HepG2 (cell line): ENCODE data around the gene DUSP8.
"Not testable (repeated sequence)": the region's sequence is repeated elsewhere in the genome, so short reads cannot be mapped to it uniquely, and the experiment has no call there.

ENCODE experiments used
- FOXK2 ChIP-seq: fragments of 450-650 bp; IDR thresholded peaks from 2 replicates; pipeline ENCODE4 v1.6.1; 2016
- GABPA ChIP-seq, 2 experiments: IDR thresholded peaks; 2 replicates each; pipeline ENCODE4 v1.6.1; 2011 to 2016; ENCODE audit warnings: low read depth in 2 of 2, low read length in 1 of 2, missing biosample characterization in 1 of 2, missing genetic modification characterization in 1 of 2
- HIC2 ChIP-seq: sonication (generic); formaldehyde crosslinking; IDR thresholded peaks from 2 replicates; pipeline ENCODE4 v1.9.0; 2022; ENCODE audit warnings: low read depth, missing genetic modification reagents
- MEIS1 ChIP-seq: sonication (generic); formaldehyde crosslinking; IDR thresholded peaks from 2 replicates; pipeline ENCODE4 v1.9.0; 2021; ENCODE audit warnings: mild to moderate bottlenecking, missing genetic modification reagents, moderate library complexity, borderline replicate concordance
- POLR2AphosphoS5 ChIP-seq: IDR thresholded peaks from 2 replicates; pipeline ENCODE4 v1.6.1; 2012; ENCODE audit warnings: low read depth, low read length
- SIN3B ChIP-seq: fragments of 150-350 bp; IDR thresholded peaks from 2 replicates; pipeline ENCODE4 v1.6.1; 2014; ENCODE audit warnings: low read length
- SOX13 ChIP-seq, 3 experiments: fragments of 450-650 bp in 1 of 3; sonication (generic) in 1 of 3; formaldehyde crosslinking in 1 of 3; IDR thresholded peaks in 2 of 3; conservative IDR thresholded peaks in 1 of 3; 2 replicates each; pipeline versions ENCODE4 v1.5.0 to v1.6.1; 2016 to 2020; ENCODE audit warnings: antibody characterized with exemption in 1 of 3, mild to moderate bottlenecking in 1 of 3, missing compliant biosample characterization in 1 of 3, missing genetic modification reagents in 1 of 3, moderate library complexity in 1 of 3
- ZFX ChIP-seq: sonication (generic); formaldehyde crosslinking; IDR thresholded peaks from 2 replicates; pipeline ENCODE4 v1.4.0; 2020; ENCODE audit warnings: mild to moderate bottlenecking, low read depth, missing genetic modification reagents, moderate library complexity
- ZNF253 ChIP-seq: sonication (generic); formaldehyde crosslinking; IDR thresholded peaks from 2 replicates; pipeline ENCODE4 v1.8.0; 2022; ENCODE audit warnings: mild to moderate bottlenecking, missing genetic modification reagents, borderline replicate concordance
- ZNF318 ChIP-seq: sonication (generic); formaldehyde crosslinking; IDR thresholded peaks from 2 replicates; pipeline ENCODE4 v1.4.0; 2020; ENCODE audit warnings: mild to moderate bottlenecking, missing genetic modification reagents
- TF ChIP-seq, protein P1 (sequence below): conservative IDR thresholded peaks from 2 replicates; pipeline ENCODE4 v1.6.1; 2018; ENCODE audit warnings: missing genetic modification reagents
- TF ChIP-seq, protein P2 (sequence below): sonication (generic); formaldehyde crosslinking; IDR thresholded peaks from 2 replicates; pipeline ENCODE4 v1.8.0; 2022; ENCODE audit warnings: missing genetic modification reagents, mild to moderate bottlenecking, moderate library complexity, borderline replicate concordance
- TF ChIP-seq, protein P3 (sequence below): sonication (generic); formaldehyde crosslinking; IDR thresholded peaks from 2 replicates; pipeline ENCODE4 v1.5.0; 2020; ENCODE audit warnings: mild to moderate bottlenecking, missing genetic modification reagents, moderate library complexity
- TF ChIP-seq, protein P4 (sequence below): sonication (generic); formaldehyde crosslinking; IDR thresholded peaks from 2 replicates; pipeline ENCODE4 v1.4.0; 2020; ENCODE audit warnings: missing genetic modification reagents

DNA sequence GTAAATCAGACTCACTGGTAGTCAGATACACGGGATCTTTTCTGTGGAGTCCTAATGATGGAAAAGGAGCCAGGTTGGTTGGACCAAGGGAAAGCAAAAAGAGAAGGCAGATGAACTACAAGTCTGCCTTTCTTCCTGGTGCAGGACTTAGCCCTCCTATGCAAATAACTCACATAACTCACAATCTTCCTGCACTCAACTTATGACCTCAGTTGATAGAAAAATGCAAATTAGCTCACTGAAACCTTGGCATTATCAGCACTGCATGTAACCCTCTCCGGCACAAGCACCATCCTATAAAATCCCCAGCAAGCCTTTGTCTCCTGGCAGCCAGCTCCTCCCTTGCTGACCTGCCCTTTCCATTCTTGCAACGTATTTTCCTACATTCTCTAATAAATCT, 29.6 kb upstream of the DUSP8 start:
- TF ChIP-seq, protein P1, sequence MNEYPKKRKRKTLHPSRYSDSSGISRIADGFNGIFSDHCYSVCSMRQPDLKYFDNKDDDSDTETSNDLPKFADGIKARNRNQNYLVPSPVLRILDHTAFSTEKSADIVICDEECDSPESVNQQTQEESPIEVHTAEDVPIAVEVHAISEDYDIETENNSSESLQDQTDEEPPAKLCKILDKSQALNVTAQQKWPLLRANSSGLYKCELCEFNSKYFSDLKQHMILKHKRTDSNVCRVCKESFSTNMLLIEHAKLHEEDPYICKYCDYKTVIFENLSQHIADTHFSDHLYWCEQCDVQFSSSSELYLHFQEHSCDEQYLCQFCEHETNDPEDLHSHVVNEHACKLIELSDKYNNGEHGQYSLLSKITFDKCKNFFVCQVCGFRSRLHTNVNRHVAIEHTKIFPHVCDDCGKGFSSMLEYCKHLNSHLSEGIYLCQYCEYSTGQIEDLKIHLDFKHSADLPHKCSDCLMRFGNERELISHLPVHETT, result not testable (repeated sequence)
- TF ChIP-seq, protein P2, sequence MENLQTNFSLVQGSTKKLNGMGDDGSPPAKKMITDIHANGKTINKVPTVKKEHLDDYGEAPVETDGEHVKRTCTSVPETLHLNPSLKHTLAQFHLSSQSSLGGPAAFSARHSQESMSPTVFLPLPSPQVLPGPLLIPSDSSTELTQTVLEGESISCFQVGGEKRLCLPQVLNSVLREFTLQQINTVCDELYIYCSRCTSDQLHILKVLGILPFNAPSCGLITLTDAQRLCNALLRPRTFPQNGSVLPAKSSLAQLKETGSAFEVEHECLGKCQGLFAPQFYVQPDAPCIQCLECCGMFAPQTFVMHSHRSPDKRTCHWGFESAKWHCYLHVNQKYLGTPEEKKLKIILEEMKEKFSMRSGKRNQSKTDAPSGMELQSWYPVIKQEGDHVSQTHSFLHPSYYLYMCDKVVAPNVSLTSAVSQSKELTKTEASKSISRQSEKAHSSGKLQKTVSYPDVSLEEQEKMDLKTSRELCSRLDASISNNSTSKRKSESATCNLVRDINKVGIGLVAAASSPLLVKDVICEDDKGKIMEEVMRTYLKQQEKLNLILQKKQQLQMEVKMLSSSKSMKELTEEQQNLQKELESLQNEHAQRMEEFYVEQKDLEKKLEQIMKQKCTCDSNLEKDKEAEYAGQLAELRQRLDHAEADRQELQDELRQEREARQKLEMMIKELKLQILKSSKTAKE (CRISPR knock-in tag), result not testable (repeated sequence)
- not testable (repeated sequence) for TF ChIP-seq HIC2 (CRISPR knock-in tag); MEIS1 (CRISPR knock-in tag); SIN3B; POLR2AphosphoS5; SOX13 (IDR thresholded peaks at IDR 0.05); SOX13 (CRISPR knock-in tag; conservative IDR thresholded peaks at IDR 0.05 in 1 of 2, IDR thresholded peaks at IDR 0.05 in 1 of 2); ZFX (CRISPR knock-in tag); FOXK2; ZNF318 (CRISPR knock-in tag); ZNF253 (CRISPR knock-in tag); GABPA (IDR thresholded peaks at IDR 0.05; ENCODE audit: low read depth, low read length); GABPA (CRISPR knock-in tag; IDR thresholded peaks at IDR 0.05; ENCODE audit: low read depth)
- TF ChIP-seq, protein P3, sequence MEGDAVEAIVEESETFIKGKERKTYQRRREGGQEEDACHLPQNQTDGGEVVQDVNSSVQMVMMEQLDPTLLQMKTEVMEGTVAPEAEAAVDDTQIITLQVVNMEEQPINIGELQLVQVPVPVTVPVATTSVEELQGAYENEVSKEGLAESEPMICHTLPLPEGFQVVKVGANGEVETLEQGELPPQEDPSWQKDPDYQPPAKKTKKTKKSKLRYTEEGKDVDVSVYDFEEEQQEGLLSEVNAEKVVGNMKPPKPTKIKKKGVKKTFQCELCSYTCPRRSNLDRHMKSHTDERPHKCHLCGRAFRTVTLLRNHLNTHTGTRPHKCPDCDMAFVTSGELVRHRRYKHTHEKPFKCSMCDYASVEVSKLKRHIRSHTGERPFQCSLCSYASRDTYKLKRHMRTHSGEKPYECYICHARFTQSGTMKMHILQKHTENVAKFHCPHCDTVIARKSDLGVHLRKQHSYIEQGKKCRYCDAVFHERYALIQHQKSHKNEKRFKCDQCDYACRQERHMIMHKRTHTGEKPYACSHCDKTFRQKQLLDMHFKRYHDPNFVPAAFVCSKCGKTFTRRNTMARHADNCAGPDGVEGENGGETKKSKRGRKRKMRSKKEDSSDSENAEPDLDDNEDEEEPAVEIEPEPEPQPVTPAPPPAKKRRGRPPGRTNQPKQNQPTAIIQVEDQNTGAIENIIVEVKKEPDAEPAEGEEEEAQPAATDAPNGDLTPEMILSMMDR (CRISPR knock-in tag), result not testable (repeated sequence)
- TF ChIP-seq, protein P4, sequence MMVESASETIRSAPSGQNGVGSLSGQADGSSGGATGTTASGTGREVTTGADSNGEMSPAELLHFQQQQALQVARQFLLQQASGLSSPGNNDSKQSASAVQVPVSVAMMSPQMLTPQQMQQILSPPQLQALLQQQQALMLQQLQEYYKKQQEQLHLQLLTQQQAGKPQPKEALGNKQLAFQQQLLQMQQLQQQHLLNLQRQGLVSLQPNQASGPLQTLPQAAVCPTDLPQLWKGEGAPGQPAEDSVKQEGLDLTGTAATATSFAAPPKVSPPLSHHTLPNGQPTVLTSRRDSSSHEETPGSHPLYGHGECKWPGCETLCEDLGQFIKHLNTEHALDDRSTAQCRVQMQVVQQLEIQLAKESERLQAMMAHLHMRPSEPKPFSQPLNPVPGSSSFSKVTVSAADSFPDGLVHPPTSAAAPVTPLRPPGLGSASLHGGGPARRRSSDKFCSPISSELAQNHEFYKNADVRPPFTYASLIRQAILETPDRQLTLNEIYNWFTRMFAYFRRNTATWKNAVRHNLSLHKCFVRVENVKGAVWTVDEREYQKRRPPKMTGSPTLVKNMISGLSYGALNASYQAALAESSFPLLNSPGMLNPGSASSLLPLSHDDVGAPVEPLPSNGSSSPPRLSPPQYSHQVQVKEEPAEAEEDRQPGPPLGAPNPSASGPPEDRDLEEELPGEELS (CRISPR knock-in tag), result not testable (repeated sequence)
